Activated B cell treated with CpG ODN at 0.5 μM for 24 hours (primary cell): ENCODE data around the gene LRP8. TPM values are rescaled to one million over a fixed set of nuclear protein-coding genes. Genes with fewer than 3 reads are reported as not detected.
"Not testable (repeated sequence)": the region's sequence is repeated elsewhere in the genome, so short reads cannot be mapped to it uniquely, and the experiment has no call there.

ENCODE experiments used
- ATAC-seq: fragments of 200-7000 bp; cut with Tn5 transposase; one replicate; pipeline ENCODE4 v1.10.0; 2021; ENCODE audit warnings: low read depth, mild to moderate bottlenecking, moderate library complexity
- CTCF ChIA-PET: fragments of 350-600 bp; sonication (Branson Sonifier 250); formaldehyde crosslinking; loops from one replicate; lab custom pipeline; 2021; ENCODE audit warnings: antibody characterized with exemption; lab: Charles Lee
- POLR2A ChIA-PET: fragments of 350-600 bp; sonication (Branson Sonifier 250); formaldehyde crosslinking; loops from one replicate; lab custom pipeline; 2021; ENCODE audit warnings: antibody characterized with exemption; lab: Charles Lee
- DNase-seq: peaks from one replicate; pipeline ENCODE4 v3.0.0; 2022
- H3K27ac Mint-ChIP-seq: one replicate; pipeline ENCODE4 v1.8.0; 2020; ENCODE audit warnings: mixed read lengths
- H3K27me3 Mint-ChIP-seq: one replicate; pipeline ENCODE4 v1.8.0; 2021; ENCODE audit warnings: mixed read lengths
- H3K36me3 Mint-ChIP-seq: one replicate; pipeline ENCODE4 v1.8.0; 2021; ENCODE audit warnings: low read depth, mixed read lengths
- H3K4me1 Mint-ChIP-seq: one replicate; pipeline ENCODE4 v1.8.0; 2021; ENCODE audit warnings: mixed read lengths
- H3K4me3 Mint-ChIP-seq: one replicate; pipeline ENCODE4 v1.8.0; 2020; ENCODE audit warnings: mild to moderate bottlenecking, mixed read lengths
- H3K9me3 Mint-ChIP-seq: one replicate; pipeline ENCODE4 v1.8.0; 2020; ENCODE audit warnings: mixed read lengths
- CTCF ChIP-seq: fragments of 200-600 bp; IDR thresholded peaks from one replicate; pipeline ENCODE4 v1.8.0; 2022; ENCODE audit warnings: antibody characterized with exemption, mild to moderate bottlenecking
- intact Hi-C: fragments of 100-400 bp; cut with micrococcal nuclease; formaldehyde crosslinking; loops from one replicate; pipeline ENCODE4 v1.15.1; 2024
- total RNA-seq: library from RNA; stranded (reverse); gene quantifications from 2 replicates; pipeline ENCODE4 v1.2.3, GENCODE V29; 2022

Gene LRP8
- total RNA-seq, 1 donor from 2014 or later, result 40.6 TPM

GRCh38 chr1:53210954-53211353 lies 116.9 kb downstream of the LRP8 start:
- no peak for TF ChIP-seq CTCF
- ChIA-PET POLR2A (interaction anchor here (0.6 kb wide), 1 partner anchor 18 kb away, joined by 3 read pairs; no protein-coding TSS in a partner anchor), CTCF (no interaction called here)
- H3K4me1 Mint-ChIP-seq, result no peaks in the 10 kb centered on the region
- peaks cover 11% of the 10 kb centered on the region for H3K9me3 Mint-ChIP-seq
- H3K27me3 Mint-ChIP-seq, result no peaks in the 10 kb centered on the region
- no peak overlapping the region for H3K4me3 Mint-ChIP-seq
- H3K27ac Mint-ChIP-seq, result no peak overlapping the region
- intact Hi-C loops, result no loop called here
- peaks cover 86% of the 10 kb centered on the region for H3K36me3 Mint-ChIP-seq
- DNase-seq (no peak), ATAC-seq (no peak)

- peaks cover 11% of the 10 kb centered on the region for H3K9me3 Mint-ChIP-seq
- ATAC-seq (no peak), DNase-seq (no peak)
- TF ChIP-seq CTCF, result no peak
- POLR2A ChIA-PET, result interaction anchor here (0.6 kb wide), 1 partner anchor 18 kb away, joined by 3 read pairs; no protein-coding TSS in a partner anchor
- intact Hi-C loops, result no loop called here
- H3K4me3 Mint-ChIP-seq, result no peak overlapping the region
- H3K36me3 Mint-ChIP-seq, result peaks cover 84% of the 10 kb centered on the region
- no peaks in the 10 kb centered on the region for H3K27me3 Mint-ChIP-seq
- CTCF ChIA-PET, result no interaction called here
- no peaks in the 10 kb centered on the region for H3K4me1 Mint-ChIP-seq
- no peak overlapping the region for H3K27ac Mint-ChIP-seq
These were observed 117.5 kb downstream of the LRP8 start for GRCh38 chr1:53210352-53210751.

- Mint-ChIP-seq H3K27me3 (no peaks in the 10 kb centered on the region), H3K4me1 (no peaks in the 10 kb centered on the region), H3K4me3 (no peak overlapping the region), H3K9me3 (peaks cover 19% of the 10 kb centered on the region), H3K27ac (no peak overlapping the region), H3K36me3 (peaks cover 89% of the 10 kb centered on the region)
- no peak for TF ChIP-seq CTCF
- POLR2A ChIA-PET, result no interaction called here
- ATAC-seq, result no peak
- intact Hi-C loops, result no loop called here
- CTCF ChIA-PET, result no interaction called here
- DNase-seq, result no peak
These were observed 120.1 kb downstream of the LRP8 start for GRCh38 chr1:53207726-53208125.

GRCh38 chr1:53206735-53207379 lies 121.0 kb downstream of the LRP8 start:
- Mint-ChIP-seq H3K4me1 (no peaks in the 10 kb centered on the region), H3K36me3 (peaks cover 93% of the 10 kb centered on the region), H3K9me3 (peaks cover 19% of the 10 kb centered on the region), H3K4me3 (no peak overlapping the region), H3K27me3 (no peaks in the 10 kb centered on the region), H3K27ac (no peak overlapping the region)
- POLR2A ChIA-PET, result no interaction called here
- DNase-seq, result no peak
- no peak for ATAC-seq
- intact Hi-C loops, result no loop called here
- CTCF ChIA-PET, result no interaction called here
- no peak for TF ChIP-seq CTCF

GRCh38 chr1:53206083-53206685 lies 121.7 kb downstream of the LRP8 start:
- POLR2A ChIA-PET, H3K4me3 Mint-ChIP-seq, H3K27ac Mint-ChIP-seq, CTCF ChIA-PET, ATAC-seq, intact Hi-C loops, DNase-seq, H3K4me1 Mint-ChIP-seq, H3K27me3 Mint-ChIP-seq: not testable (repeated sequence)
- Mint-ChIP-seq H3K9me3 (peaks cover 19% of the 10 kb centered on the region), H3K36me3 (peaks cover 95% of the 10 kb centered on the region)

GRCh38 chr1:53205496-53205895 lies 122.4 kb downstream of the LRP8 start:
- peaks cover 19% of the 10 kb centered on the region for H3K9me3 Mint-ChIP-seq
- not testable (repeated sequence) for H3K4me3 Mint-ChIP-seq

More at GRCh38 chr1:53205496-53205895, 122.4 kb downstream of the LRP8 start:
- peaks cover 95% of the 10 kb centered on the region for H3K36me3 Mint-ChIP-seq
- H3K27me3 Mint-ChIP-seq, ATAC-seq, CTCF ChIA-PET, intact Hi-C loops, POLR2A ChIA-PET, H3K4me1 Mint-ChIP-seq, H3K27ac Mint-ChIP-seq, DNase-seq: not testable (repeated sequence)
